ENCODE results near the gene CRTC3.
"Not testable (repeated sequence)": the region's sequence is repeated elsewhere in the genome, so short reads cannot be mapped to it uniquely, and the experiment has no call there.

Gene CRTC3

GRCh38 chr15:90657520-90658172 is 127.9 kb downstream of the CRTC3 start:
- not testable (repeated sequence) for DNase-seq

DNA sequence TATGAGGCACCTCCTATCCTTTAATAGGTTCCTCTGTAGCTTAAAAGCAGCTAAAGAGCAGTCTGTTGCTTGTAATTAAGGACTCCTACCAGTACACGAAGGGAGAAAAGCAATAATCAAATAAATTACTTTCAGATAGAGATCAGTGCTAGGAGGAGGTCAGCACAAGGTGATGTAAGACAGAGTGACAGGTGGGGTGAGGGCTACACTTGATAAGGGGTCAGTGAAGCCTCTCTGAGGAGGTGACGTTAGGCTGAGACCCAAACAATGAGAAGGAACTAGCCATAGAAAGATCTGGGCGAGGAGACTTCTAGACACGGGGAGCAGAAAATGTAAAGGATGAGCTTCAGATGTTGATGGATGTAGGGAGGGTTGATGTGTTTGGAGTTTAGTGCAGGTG is 129.8 kb downstream of the CRTC3 start:
- DNase-seq = no peak

- DNase-seq = peak; percentile 95
Observed at GRCh38 chr15:90660195-90660998, 130.7 kb downstream of the CRTC3 start.

GRCh38 chr15:90660999-90661330 is 131.2 kb downstream of the CRTC3 start:
- not testable (repeated sequence) for DNase-seq

- DNase-seq = not testable (repeated sequence)
Observed at GRCh38 chr15:90664081-90664461, 134.3 kb downstream of the CRTC3 start.

DNA sequence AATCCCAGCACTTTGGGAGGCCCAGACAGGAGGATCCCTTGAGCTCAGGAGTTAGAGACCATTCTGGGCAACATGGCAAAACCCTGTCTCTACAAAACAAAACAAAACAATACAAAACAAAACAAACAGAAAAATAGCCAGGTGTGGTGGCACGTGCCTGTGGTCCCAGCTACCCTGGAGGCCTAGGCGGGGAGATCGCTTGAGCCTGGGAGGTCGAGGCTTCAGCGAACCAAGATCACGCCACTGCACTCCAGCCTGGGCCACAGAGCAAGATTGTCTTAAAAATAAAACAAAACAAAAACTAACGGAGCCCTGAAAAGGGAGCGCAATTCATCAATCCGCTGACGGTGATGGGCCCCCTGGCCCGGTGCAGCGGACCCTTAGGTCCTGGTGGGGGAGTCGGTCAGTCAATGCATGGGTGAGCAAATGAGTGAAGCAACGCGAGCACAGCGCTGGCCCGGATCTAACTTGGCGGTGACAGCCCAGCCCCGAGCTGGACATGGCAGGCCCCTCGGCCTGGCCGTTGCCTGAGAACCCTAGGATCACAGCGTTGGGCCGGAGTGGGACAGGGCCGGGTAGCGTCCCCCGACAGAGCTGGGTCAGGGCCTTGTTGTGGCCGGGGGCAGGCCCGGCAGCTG is 135.0 kb downstream of the CRTC3 start:
- peak; percentile 40 for DNase-seq

DNA sequence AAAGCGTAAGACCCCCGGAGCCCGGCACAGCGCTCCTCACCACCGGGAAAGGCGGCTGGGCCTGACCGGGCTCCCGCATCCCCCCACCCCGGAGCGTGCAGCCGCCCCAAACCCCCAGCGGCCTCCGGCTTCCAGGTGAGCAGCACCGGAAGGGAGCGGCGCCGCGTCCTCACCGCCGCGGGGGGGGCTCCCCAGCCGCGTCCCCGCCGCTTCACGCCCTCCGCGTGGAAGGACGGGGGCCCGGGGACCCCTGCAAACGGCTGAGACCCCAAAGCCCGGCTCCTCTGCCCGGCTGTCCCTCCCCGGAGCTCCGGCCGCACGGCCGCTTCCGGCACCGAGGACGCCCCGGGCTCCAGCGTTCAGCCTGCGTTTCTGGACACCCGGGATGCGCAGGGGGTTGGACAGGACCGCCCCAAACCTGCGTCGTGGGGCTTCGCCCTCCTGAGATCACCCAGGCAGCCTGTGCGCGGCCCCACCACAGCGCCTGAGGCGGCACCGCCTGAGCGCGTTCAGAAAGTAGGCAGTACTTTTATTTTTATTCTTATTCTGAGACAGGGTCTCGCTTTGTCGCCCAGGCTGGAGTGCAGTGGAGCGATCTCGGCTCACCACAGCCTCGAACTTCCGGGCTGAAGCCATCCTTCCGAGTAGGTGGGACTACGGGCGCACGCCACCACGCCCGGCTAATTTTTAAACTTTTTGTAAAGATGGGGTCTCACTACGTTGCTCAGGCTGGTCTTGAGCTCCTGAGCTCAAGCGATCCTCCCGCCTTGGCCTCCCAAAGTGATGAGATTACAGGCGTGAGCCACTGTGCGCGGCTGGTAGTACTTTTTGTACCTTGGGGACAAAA is 135.8 kb downstream of the CRTC3 start:
- DNase-seq = peak; percentile 76

GRCh38 chr15:90666135-90666909 is 136.6 kb downstream of the CRTC3 start:
- DNase-seq = no peak

DNA sequence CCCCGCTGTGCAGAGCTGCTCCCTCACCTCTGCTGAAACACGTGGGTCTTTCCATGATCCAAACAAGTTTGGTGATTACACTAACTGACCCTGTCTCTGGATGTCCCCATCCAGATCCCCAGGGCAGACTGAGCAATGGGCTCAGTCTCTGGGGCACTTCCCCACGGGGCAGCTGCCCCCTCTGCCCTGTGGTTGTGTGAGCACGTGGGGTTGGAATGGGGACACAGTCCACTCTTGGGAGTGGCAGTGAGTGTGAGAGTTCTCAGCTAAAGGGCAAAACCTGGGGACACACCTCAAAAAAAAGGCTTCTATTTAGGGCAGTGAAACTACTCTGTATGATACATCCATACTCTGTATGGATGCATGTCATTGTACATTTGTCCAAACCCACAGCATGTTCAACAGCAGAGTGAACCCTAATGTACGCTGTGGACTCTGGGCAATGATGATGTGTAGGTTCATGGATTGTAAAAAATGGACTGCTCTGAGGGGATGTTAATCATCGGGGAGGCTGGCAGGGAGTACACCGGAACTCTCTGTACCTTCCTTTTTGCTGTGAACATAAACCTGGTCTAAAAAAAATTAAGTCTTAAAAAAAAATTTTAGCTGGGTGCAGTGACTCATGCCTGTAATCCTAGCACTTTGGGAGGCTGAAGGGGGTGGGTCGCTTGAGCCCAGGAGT is 137.5 kb downstream of the CRTC3 start:
- no peak for DNase-seq

- DNase-seq = not testable (repeated sequence)
Observed at GRCh38 chr15:90667755-90668345, 138.1 kb downstream of the CRTC3 start.

DNA sequence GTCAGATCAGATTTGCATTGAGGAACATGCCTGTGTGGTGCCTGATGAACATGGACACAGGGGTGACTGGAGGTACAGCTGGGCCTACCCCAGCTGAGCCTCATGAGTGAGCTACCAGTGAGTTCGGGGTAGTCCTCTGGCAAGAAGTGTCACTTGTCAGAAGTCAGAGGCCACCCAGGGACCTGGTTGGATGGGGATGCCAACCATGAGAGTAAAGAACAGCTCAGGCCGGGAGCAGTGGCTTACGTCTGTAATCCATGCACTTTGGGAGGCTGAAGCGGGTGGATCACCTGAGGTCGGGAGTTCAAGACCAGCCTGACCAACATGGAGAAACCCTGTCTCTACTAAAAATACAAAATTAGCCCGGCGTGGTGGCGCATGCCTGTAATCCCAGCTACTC is 140.9 kb downstream of the CRTC3 start:
- not testable (repeated sequence) for DNase-seq

DNA sequence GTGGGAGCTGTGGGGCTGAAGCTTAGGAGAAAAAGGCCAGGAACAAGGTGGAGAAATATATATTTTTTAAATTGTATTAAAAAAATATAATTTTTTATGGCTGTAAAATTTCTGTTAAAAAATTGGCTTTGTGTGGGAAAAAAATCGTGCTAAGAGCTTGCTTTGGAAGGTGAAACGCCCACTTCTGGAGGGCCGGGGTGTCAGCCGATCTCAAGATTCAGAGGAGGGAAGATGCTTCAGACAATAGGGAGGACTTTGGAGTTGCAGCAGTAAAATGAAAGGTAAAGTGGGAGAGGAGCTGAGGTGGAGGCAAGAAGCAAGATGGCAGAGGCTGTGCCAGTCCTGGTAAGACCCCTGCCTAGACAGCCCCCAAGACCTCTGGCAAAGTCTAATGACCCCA is 141.5 kb downstream of the CRTC3 start:
- no peak for DNase-seq

DNA sequence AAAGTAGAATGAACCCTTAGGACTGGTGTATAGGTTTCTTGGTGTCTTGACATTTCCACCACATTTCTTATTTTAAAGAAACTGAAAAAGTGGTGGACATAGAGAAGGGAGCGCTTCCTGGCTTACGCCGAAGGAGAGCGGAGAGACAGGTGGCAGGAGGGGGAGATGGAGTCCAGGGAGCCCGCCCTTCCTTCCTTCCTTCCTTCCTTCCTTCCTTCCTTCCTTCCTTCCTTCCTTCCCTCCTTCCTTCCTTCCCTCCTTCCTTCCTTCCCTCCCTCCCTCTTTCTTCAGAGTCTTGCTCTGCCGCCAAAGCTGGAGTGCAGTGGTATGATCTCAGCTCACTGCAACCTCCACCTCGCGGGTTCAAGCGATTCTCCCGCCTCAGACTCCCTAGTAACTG is 143.6 kb downstream of the CRTC3 start:
- not testable (repeated sequence) for DNase-seq

DNA sequence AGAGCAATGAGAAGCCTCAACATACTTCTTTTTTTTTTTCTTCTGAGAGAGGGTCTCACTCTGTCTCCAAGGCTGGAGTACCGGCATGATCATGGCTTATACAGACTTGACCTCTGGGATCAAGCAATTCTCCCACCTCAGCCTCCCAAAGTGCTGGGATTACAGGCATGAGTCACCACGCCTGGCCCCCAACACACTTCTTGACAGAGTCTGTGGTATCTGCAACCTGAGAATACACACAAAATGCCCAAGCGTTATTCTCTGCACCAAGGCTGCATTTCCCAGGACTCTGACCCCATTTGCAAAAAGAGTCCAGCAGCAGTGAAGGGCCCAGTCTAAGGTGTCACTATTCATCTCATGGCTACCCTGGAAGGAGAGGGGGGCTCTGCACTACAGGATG is 144.8 kb downstream of the CRTC3 start:
- DNase-seq = no peak

DNA sequence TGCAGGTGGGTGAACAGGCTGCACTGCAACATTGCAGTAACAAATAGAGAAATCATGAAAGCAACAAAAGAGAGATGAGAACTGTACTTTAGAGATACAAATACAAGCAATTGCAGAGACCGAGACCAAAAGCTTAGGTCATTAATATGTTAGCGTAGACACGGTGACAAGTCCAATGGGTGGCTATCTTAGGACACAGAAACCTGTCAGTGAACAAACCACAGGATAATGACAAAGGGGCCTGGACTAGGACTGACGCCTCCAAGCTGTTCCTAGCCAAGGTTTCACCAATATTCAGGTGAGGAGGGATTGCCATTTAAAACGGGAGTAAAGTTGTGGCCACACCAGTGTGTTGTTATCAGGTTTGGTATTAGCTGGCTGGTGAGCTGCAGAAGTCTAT is 145.7 kb downstream of the CRTC3 start:
- no peak for DNase-seq

DNA sequence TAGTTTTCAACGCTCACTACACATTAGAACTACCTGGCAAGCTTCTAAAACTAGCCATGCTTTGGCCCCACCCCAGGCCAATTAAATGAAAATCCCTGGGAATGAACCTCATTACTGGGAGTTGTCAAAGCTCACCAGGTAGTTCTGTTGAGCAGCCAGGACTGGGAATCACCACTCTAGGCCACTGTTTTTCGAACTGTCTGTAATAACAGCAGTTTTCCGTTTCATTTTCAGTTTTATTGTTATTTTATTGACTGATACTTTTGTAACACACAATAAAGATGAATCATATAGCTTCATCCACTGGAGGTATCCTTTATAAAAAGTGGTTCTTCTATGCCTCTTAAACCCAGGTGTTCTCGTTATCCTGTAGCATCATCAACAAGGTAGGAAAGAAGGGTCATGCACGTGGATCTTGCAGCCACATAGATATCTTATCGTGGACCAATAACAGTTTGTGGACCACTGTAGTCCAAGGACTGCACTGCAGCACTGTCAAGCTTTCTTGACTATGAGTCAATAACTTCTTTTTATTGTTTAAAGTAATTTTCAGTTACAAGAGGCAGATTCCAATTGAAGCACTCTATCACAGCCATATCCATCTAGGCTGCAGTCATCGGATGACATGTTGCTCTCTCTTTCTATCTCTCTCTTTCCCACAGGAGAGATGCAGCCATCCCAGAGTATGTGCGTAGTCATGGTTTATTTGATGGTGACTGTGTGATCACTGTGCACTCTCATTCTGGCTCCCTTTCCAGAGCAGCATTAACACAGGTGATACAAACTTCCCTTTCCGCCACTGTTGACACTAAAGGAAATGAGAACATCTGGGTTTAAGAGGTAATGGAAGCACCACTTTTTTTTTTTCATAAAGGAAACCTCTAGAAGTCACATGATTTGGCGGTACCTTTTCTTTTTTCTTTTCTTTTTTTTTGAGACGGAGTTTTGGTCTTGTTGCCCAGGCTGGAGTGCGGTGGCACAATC is 148.4 kb downstream of the CRTC3 start:
- no peak for DNase-seq

GRCh38 chr15:90679959-90680358 is 150.2 kb downstream of the CRTC3 start:
- no peak for DNase-seq

GRCh38 chr15:90680371-90680935 is 150.7 kb downstream of the CRTC3 start:
- DNase-seq = peak; percentile 70

DNA sequence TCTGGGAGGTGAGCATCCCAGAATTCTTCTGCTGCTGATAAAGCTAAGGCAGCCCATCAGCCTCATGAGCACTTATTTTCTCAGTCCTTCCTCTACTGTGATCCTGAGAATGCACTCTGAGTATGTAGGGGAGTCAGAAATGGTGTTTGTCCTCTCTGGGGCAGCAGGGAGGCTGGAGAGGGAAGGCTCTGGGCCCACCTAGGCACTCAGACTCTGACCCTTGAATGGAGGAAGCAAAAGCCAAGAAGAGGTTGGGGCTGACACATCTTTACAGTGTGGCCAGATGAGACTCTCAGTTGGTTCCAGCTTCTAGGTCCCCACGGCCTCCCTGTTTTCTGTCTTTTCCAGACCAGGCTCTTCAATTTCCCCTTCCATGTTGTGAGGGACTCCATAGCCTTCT is 151.3 kb downstream of the CRTC3 start:
- no peak for DNase-seq

GRCh38 chr15:90681480-90681879 is 151.8 kb downstream of the CRTC3 start:
- peak; percentile 43 for DNase-seq
